GM19023 (cell line): ENCODE data around the gene MINDY3.
"Not testable (repeated sequence)": the region's sequence is repeated elsewhere in the genome, so short reads cannot be mapped to it uniquely, and the experiment has no call there.

Source experiments
- ATAC-seq: cut with Tn5 transposase; IDR thresholded peaks from one replicate; pipeline ENCODE4 v1.9.1; 2021; ENCODE audit warnings: mild to moderate bottlenecking, moderate library complexity; ENCODE audit not compliant: unreplicated experiment

Gene MINDY3

GRCh38 chr10:15857107-15857575, 3.2 kb downstream of the MINDY3 start:
- no peak for ATAC-seq

DNA sequence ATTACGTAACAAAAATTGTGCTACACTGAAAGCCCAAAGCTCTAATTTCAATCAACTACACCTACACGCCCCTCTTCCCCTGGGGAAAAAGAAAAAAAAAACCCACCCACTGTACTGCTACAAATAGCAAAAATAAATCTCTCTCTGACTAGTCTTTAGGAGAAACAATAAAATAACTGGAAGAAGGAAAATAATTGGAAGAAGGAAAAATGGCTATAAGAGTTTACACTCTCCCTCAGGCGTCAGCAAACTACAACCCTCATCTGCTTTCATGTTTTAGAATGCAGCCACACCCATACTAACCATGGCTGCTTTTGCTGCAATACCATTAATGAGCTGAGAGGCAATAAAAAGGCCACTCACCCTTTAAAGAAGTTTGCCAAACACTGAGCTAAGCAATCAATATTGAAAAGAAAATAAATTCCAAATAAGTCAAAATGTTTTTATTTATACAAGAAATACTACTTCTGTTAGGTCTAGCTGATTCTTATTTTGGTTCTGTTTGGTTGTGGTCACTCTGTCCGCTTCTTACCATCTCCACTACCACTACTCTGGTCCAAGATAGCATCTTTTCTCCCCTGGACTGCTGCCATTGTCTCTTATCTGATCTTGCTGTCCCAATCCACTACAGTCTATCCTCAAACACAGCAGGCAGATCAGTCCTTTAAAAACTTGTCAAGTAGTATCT, 3.8 kb downstream of the MINDY3 start:
- ATAC-seq, result no peak

DNA sequence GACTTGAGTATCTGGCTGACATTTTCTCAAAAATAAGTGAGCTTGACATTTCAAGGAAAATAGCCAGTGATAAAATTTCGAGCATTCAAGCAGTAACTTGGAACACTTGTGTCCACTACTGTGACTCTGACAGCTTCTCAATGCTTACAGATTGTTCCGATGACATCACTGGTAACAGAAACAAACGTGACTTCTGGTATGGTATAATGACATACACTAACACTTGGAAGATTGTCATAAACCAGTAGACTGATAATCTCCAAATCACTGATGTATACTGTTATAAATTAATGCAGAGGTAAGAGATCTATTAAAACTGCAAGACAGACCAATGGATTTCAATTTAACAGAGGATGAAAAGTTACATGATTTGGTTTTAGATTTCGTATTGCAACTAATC, 6.5 kb downstream of the MINDY3 start:
- ATAC-seq, result no peak

DNA sequence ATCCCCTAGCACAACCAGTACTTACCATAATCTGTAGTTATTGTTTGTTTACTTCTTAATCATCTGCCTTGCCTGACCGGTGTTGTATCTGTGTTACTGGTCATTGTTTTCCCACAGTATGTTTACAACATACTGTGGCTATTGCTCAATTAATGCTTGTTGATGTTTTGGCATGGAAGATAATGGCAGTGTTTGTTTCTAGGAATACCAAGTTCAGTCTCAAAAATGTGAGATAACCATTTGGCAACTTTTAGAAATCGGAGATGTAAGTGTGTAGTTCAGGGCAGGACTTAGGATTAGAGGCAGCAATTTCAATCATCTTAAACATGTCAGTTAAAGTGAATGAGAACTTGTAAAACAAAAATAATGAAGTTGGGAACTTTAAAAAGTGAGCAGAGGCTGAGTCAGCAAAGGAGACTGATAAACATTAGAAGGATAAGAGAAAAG, 8.2 kb downstream of the MINDY3 start:
- ATAC-seq, result no peak

DNA sequence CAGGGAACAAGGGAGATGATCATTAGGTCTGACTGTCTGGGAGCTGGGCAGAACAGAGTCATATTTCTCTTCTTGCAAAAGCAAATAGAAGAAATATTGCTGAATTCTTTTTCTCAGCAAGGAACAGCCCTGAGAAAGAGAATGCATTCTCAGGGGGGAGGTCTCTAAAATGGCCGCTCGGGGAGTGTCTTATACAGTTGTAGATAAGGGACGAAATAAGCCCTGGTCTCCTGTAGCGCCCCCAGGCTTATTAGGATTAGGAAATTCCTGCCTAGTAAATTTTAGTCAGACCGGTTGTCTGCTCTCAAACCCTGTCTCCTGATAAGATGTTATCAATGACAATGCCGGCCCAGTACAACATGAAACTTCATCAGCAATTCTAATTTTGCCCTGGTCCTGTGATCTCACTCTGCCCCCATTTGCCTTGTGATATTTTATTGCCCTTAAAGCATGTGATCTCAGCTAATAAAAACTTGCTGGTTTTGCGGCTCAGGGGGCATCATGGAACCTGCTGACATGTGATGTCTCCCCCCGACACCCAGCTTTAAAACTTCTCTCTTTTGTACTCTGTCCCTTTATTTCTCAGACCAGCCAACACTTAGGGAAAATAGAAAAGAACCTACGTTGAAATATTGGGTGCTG, 9.8 kb downstream of the MINDY3 start:
- not testable (repeated sequence) for ATAC-seq

DNA sequence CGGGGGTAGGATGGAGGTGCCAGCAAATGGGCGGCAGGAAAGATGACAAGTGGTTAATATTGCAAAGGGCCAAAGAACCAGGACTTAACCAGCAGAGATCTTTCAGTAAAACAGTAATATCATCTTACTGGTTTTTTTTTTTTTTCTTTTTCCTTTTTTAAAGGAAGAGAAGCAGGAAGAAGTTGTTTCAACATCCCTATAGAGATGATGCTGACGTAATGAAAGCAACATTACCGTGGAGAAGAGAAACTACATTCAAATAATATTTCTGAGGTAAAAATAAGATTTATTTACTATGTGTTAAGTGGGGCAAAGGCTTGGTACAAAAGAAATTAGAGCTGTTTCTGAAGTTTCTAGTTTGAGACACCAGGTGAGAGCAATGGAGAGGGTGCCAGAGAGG, 11.0 kb downstream of the MINDY3 start:
- ATAC-seq, result no peak

- ATAC-seq, result no peak
Observed at GRCh38 chr10:15847481-15847880, 12.8 kb downstream of the MINDY3 start.

DNA sequence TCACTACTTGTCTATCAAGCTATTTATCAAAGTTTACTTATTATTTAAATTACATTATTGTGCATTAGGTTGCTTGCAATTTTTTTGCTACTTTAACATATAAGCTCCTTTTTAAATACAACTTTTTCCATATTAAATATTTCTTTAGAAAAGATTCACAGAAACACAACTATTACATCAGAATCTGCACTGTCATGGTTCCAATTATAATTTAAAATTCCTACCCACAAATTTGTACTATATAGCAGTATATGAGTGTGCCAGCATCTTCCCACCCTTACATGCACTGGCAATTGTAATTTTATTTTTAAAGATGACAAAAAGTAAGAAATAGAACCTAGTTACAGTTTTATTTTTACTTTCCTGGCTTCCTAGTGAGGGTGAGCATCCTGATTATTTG, 15.8 kb downstream of the MINDY3 start:
- ATAC-seq, result no peak

- ATAC-seq, result no peak
Observed at GRCh38 chr10:15843695-15844094, 16.6 kb downstream of the MINDY3 start.

GRCh38 chr10:15842556-15843169, 17.6 kb downstream of the MINDY3 start:
- no peak for ATAC-seq

DNA sequence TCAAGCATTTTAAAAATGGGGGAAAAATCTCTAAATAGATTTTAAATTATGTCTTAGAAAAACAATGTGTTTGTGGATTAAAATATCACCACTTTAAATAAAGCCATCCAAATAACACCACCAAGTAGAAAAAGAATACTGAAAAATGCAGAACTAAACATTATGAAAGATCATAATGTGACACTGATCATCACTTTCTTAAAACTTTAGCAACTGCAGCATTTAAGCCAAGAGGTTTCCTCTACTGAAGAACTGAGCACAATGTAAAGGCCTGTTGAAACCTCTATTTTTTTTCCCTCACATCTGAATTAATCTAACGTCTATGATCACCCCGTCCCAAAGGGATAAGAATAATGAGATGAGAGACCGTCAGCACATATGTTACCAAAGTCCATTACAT, 18.6 kb downstream of the MINDY3 start:
- no peak for ATAC-seq

DNA sequence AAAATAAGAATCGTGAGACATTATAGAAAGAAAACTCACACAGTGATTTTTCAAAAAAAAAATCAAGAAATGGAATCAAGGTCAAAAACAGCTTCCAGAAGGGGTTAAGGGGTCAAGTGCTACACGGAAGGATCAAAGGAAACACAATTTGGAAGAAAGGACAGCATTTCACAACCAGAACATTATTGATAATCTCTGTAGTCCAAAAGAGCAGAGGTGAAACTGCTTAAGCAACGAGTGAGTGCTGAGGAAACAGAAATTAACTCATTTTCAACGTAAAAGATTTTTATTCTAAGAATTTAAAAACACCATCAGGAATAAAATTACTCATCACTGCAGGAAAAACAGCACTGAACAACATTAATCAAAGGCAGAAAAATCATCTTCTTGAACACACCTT, 23.5 kb downstream of the MINDY3 start:
- ATAC-seq, result no peak

GRCh38 chr10:15829495-15829894, 30.8 kb downstream of the MINDY3 start:
- ATAC-seq, result no peak

- ATAC-seq, result no peak
Observed at GRCh38 chr10:15824498-15824897, 35.8 kb downstream of the MINDY3 start.

DNA sequence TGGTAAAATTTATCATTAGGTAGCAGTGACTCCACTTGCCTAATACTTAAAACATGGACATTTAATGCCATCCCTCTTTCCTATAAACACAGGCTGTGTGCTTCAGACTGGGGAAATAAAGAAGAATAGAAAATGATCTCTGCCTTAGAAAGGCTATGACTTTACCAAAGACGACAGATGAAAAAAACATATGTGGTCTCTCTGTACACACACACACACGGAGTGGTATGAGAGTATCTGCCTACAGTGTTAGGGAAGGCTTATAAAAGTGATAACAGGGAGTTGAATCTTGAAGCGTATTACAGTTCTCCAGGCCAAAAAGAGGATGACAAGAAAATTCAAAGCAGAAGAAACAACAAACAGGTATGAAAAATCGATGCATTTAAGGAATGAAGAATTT, 38.2 kb downstream of the MINDY3 start:
- no peak for ATAC-seq

- no peak for ATAC-seq
Observed at GRCh38 chr10:15821046-15821683, 39.1 kb downstream of the MINDY3 start.

DNA sequence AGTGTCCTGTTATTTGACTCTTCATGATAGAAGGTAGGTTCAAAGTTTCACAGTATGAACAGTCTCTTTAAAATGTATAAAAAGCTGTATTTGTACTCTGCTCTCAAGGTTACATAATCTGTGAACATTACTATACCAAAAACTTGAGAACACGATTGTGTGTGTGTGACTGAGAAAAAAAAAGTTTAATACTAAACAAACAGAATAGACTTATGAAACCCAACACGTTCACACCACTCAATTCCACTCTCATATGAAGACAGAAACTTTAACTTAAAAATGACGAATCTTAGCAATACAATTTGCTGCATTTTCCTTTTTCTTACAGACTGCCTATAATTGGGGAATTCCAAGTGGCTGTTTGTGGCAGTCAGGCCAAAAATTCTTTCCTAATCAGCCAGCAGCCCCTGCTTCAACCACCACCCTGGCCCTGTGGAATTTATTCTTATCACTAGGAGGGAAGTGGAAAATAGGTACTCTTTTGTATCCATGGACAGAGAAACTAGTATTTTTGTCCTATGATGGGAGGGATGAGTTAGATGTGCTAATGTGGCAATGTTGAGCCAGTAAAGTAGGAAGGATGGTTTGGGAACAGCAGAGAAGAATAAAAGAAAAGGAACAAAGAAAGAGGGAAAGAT, 42.8 kb downstream of the MINDY3 start:
- no peak for ATAC-seq

DNA sequence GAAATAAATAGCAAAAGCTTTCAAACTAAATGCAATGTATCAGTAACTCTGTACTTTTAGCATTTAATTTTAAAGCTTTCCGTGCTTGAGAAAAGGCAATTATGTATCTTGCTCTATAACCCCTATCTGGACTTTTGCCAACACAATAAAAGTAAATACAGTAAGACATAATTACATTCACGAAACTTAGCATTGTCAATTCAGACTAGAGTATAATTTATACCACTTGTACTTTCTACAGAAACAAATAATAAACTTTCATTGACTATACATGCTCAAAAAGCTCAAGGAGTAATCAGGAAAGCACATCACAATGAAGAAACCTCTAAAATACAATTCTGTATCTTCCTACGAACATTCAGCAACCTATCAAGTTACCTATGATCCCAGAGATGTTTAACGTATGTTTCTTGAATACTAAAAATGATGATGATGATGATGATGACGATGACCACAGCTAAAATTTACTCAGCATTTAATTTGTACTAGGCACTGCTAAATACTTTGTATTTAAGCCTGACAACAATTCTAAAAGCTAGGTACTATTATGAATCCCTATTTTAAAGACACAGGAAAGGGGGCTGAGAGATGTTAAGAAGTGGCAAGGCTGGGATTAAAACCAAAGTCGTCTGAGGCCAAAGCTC, 44.9 kb downstream of the MINDY3 start:
- ATAC-seq, result no peak

DNA sequence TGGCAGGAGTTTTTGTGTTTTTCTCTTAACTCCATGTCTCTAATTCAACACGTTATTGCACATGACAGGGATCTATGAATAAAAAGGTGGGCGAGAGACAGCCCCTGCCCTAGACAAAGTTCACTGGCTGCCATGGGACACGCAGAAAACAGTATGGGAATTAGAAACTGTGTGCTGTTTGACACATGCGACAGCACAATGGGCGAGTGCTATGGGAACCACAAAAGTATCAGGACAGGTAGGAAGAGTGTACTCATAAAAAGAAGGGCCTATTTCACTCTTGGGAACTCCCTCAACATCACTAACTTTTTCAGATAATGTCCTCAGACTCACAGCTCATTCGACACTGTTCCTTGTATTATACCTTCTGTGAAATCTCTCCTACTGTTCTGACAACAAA, 45.7 kb downstream of the MINDY3 start:
- no peak for ATAC-seq

GRCh38 chr10:15813415-15813814, 46.9 kb downstream of the MINDY3 start:
- no peak for ATAC-seq

GRCh38 chr10:15809450-15809849, 50.9 kb downstream of the MINDY3 start:
- no peak for ATAC-seq
